BJ (cell line): ENCODE measurements around the gene ARMC2. TPM values are rescaled to one million over a fixed set of nuclear protein-coding genes. Genes with fewer than 3 reads are reported as not detected.

Experiments
- CTCF ChIA-PET: fragments of 350-600 bp; formaldehyde crosslinking; extraction: SDS; loops from one replicate; lab custom pipeline; 2021; ENCODE audit warnings: antibody characterized with exemption, inconsistent platforms; lab: Yijun Ruan, JAX
- POLR2A ChIA-PET: fragments of 300-600 bp; sonication (Branson Sonifier 250); formaldehyde crosslinking; extraction: SDS; loops from one replicate; lab custom pipeline; 2021; ENCODE audit warnings: antibody characterized with exemption; lab: Charles Lee
- DNase-seq: peaks from one replicate; pipeline ENCODE4 v3.0.0-alpha.2; 2011; ENCODE audit warnings: low read depth
- H3K27me3 ChIP-seq: 2 replicates; pipeline ENCODE4 v1.6.0; 2011; ENCODE audit warnings: low read length; ENCODE audit not compliant: control insufficient read depth, insufficient read depth
- H3K36me3 ChIP-seq: 2 replicates; pipeline ENCODE4 v1.5.1; 2011; ENCODE audit warnings: low read length; ENCODE audit not compliant: control insufficient read depth, insufficient read depth
- H3K4me3 ChIP-seq: 2 replicates; pipeline ENCODE4 v1.5.1; 2011; ENCODE audit warnings: low read depth, mild to moderate bottlenecking, control low read depth, low read length
- polyA plus RNA-seq: library from polyadenylated mRNA; depleted of rRNA; stranded (reverse); fragments of >200 nt; gene quantifications from 2 replicates; pipeline ENCODE4 v1.2.3, GENCODE V29; 2011
- TF ChIP-seq, protein P1 (sequence below): IDR thresholded peaks from 2 replicates; pipeline ENCODE4 v1.5.1; 2011; ENCODE audit warnings: low read depth, mild to moderate bottlenecking, control low read depth, inconsistent platforms, low read length, moderate library complexity; ENCODE audit not compliant: insufficient read depth

The ARMC2 gene
- polyA plus RNA-seq, 1 experiment, result 2.4 TPM

DNA sequence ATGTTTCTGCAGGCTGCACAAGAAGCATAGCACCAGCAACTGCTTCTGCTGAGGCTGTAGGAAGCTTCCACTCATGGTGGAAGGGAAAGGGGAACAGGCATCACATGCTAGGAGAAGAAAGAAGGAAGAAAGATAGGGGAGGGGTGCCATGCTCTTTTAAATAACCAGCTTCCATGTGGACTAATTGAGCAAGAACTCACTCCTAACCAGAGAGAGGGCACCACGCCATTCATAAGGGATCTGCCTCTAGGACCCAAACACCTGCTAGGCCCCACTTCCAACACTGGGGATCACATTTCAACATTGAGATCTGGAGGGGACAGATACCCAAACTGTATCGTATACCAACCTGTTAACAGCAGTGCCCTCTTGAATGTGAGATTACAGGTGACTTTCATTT, 46.9 kb upstream of the ARMC2 start:
- POLR2A ChIA-PET, result no interaction called here
- TF ChIP-seq, protein P1, sequence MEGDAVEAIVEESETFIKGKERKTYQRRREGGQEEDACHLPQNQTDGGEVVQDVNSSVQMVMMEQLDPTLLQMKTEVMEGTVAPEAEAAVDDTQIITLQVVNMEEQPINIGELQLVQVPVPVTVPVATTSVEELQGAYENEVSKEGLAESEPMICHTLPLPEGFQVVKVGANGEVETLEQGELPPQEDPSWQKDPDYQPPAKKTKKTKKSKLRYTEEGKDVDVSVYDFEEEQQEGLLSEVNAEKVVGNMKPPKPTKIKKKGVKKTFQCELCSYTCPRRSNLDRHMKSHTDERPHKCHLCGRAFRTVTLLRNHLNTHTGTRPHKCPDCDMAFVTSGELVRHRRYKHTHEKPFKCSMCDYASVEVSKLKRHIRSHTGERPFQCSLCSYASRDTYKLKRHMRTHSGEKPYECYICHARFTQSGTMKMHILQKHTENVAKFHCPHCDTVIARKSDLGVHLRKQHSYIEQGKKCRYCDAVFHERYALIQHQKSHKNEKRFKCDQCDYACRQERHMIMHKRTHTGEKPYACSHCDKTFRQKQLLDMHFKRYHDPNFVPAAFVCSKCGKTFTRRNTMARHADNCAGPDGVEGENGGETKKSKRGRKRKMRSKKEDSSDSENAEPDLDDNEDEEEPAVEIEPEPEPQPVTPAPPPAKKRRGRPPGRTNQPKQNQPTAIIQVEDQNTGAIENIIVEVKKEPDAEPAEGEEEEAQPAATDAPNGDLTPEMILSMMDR, result no peak
- CTCF ChIA-PET, result interaction anchor here (1.1 kb wide), 1 partner anchor 35 kb away, joined by 3 read pairs; no protein-coding TSS in a partner anchor
- Histone ChIP-seq H3K36me3 (no peaks in the 10 kb centered on the region), H3K27me3 (no peaks in the 10 kb centered on the region; the same call in 1 of the 2 replicates), H3K4me3 (no peak overlapping the region)
- no peak for DNase-seq

DNA sequence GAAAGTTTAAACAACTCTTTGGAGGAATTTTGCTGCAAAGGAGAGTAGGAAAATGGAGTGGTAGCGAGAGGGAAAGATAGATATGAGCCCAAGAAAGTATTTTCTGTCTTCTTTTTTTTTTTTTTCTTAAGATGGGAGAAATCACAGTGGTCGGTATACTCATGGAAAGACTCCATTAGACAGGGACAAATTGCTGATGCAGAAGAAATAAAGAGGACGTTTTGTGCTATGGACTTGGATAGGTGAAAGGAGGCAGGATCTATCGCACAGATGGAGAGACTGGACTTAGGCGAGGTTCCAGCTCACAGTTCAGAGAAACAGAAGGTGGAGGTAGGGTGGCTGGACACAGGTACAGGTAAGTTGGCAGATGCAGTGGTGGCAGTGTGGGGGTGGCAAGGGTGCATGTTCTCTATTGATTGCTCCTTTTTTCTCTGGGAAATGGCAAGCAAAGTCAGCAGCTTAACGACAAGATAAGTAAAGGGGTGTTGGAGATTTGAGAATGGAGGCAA, 44.2 kb upstream of the ARMC2 start:
- H3K36me3 ChIP-seq, result no peaks in the 10 kb centered on the region
- POLR2A ChIA-PET, result interaction anchor here (0.6 kb wide), 1 partner anchor 152 kb away, joined by 3 read pairs; no protein-coding TSS in a partner anchor
- H3K4me3 ChIP-seq, result no peak overlapping the region
- DNase-seq, result no peak
- CTCF ChIA-PET, result no interaction called here
- H3K27me3 ChIP-seq, result no peaks in the 10 kb centered on the region; the same call in 1 of the 2 replicates
- TF ChIP-seq, protein P1, result no peak

DNA sequence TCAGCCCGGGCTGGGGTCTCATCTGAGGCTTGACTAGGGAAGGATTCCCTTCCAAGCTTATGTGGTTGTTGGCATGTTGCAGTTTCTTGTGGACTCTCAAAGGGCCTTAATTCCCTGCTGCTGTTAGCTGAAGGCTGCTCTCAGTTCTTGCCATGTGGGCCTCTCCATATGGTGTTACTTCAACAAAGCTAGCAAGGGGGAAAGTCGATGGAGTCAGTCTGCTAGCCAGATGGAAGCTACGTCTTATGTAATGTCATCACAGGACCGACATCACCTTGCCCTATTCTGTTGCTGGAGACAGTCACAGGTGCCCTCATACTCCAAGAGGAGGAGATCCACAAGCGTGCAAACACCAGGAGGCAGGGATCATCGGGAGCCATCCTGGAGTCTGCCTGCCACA, 43.3 kb upstream of the ARMC2 start:
- DNase-seq, result no peak
- TF ChIP-seq, protein P1, result no peak
- Histone ChIP-seq H3K4me3 (no peak overlapping the region), H3K36me3 (no peaks in the 10 kb centered on the region), H3K27me3 (no peaks in the 10 kb centered on the region; the same call in 1 of the 2 replicates)
- POLR2A ChIA-PET, result no interaction called here
- CTCF ChIA-PET, result interaction anchor here (1.5 kb wide), 1 partner anchor 11 kb away, joined by 4 read pairs; no protein-coding TSS in a partner anchor

DNA sequence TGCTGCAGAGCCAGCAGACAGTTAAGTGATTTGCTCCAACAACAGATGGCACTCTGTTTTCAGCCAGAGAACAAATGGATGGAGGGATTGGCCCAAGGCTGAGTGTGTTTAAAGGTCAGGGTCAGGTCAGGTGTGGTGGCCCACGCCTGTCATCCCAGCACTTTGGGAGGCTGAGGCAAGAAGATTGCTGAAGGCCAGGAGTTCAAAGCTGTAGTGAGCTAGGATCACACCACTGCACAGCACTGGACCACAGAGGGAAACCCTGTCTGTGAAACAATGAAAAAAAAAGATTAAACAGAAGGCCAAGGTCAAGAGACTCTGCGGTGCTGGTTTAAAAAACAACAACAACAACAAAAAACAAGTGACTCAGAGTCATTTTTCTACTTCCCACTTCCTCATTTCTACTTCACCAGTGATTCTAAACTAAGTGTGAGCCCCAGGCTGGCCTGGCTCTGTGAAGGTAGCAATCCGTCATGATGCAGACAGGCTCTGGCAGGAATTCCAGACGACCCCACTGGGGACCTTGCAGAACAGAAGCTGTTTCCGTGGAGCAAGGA, 42.5 kb upstream of the ARMC2 start:
- Histone ChIP-seq H3K36me3 (no peaks in the 10 kb centered on the region), H3K27me3 (no peaks in the 10 kb centered on the region; the same call in 1 of the 2 replicates), H3K4me3 (no peak overlapping the region)
- TF ChIP-seq, protein P1, result no peak
- ChIA-PET CTCF (interaction anchor here (1.4 to 1.5 kb wide), 2 partner anchors 8 to 11 kb away, joined by 3 to 4 read pairs; no protein-coding TSS in a partner anchor), POLR2A (no interaction called here)
- no peak for DNase-seq

DNA sequence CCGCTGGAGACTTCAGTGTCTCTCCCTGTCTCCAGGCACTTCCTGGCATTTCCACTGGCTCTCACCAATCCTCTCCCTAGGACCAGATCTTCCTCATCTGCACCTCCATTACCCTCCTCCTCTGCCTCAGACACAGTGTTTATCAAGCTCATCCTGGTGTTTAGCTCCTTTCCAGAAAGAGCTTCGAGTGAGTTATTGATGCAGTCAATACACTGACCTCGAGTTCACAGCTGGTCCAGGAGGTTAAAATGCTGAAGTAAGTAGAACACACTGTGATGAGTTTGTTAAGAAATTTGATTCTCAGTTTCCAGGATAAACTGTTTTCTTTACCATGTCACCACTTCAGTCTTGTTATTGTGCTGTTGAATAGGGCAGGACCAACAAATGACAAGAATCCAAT, 42.1 kb upstream of the ARMC2 start:
- ChIA-PET POLR2A (no interaction called here), CTCF (interaction anchor here (1.4 to 1.5 kb wide), 2 partner anchors 9 to 12 kb away, joined by 3 to 4 read pairs; no protein-coding TSS in a partner anchor)
- no peaks in the 10 kb centered on the region; the same call in 1 of the 2 replicates for H3K27me3 ChIP-seq
- H3K36me3 ChIP-seq, result no peaks in the 10 kb centered on the region
- TF ChIP-seq, protein P1, result no peak
- no peak overlapping the region for H3K4me3 ChIP-seq
- no peak for DNase-seq
